ENCODE results near the gene CTDP1. TPM values are rescaled to one million over a fixed set of nuclear protein-coding genes. Genes with fewer than 3 reads are reported as not detected.

The CTDP1 gene
- total RNA-seq, 4 donors from 2014 or later: 33.9 to 42.2 (median 38.9) TPM

- DNase-seq (ENCODE audit: low spot score in 2 of 2): no peak
- 70 to 82% methylated on average over 6 of the region's 6 CpGs for WGBS, 2 donors
- no peak for TF ChIP-seq CTCF (IDR thresholded peaks at IDR 0.05)
- no peak for TF ChIP-seq POLR2A (IDR thresholded peaks at IDR 0.05)
- H3K4me3 ChIP-seq (ENCODE audit: low read depth, poor library complexity, severe bottlenecking): no peak overlapping the region
- intact Hi-C loops (cut with DNase I; ENCODE audit: low total_unique reads): loop anchor here (5.0 kb wide), 1 partner anchor 260 kb away; no protein-coding TSS in a partner anchor
These were observed 37.0 kb upstream of the CTDP1 start for GRCh38 chr18:79642626-79643025.

- no peak for TF ChIP-seq CTCF (IDR thresholded peaks at IDR 0.05)
- no peak for TF ChIP-seq POLR2A (IDR thresholded peaks at IDR 0.05)
- intact Hi-C loops (cut with DNase I; ENCODE audit: low total_unique reads): loop anchor here (5.0 kb wide), 1 partner anchor 261 kb away; no protein-coding TSS in a partner anchor
- 73 to 77% methylated on average over 27 of the region's 27 CpGs for WGBS, 2 donors
- DNase-seq (ENCODE audit: low spot score in 2 of 2): no peak
- no peak overlapping the region for H3K4me3 ChIP-seq (ENCODE audit: low read depth, poor library complexity, severe bottlenecking)
These were observed 36.3 kb upstream of the CTDP1 start for GRCh38 chr18:79643054-79643984.

GRCh38 chr18:79644006-79644665 is 35.5 kb upstream of the CTDP1 start:
- TF ChIP-seq POLR2A (IDR thresholded peaks at IDR 0.05) (no peak), CTCF (IDR thresholded peaks at IDR 0.05) (peak in 2 of 3 donors; percentile 45 to 56)
- intact Hi-C loops (cut with DNase I; ENCODE audit: low total_unique reads): loop anchor here (5.0 kb wide), 1 partner anchor 262 kb away; no protein-coding TSS in a partner anchor
- WGBS, 2 donors: 9 to 11% methylated on average over 22 of the region's 22 CpGs
- no peak overlapping the region for H3K4me3 ChIP-seq (ENCODE audit: low read depth, poor library complexity, severe bottlenecking)
- no peak for DNase-seq (ENCODE audit: low spot score in 2 of 2)

GRCh38 chr18:79644666-79645057 is 34.9 kb upstream of the CTDP1 start:
- no peak for TF ChIP-seq CTCF (IDR thresholded peaks at IDR 0.05)
- no peak for TF ChIP-seq POLR2A (IDR thresholded peaks at IDR 0.05)
- no peak overlapping the region for H3K4me3 ChIP-seq (ENCODE audit: low read depth, poor library complexity, severe bottlenecking)
- DNase-seq (ENCODE audit: low spot score in 2 of 2): no peak
- intact Hi-C loops (cut with DNase I; ENCODE audit: low total_unique reads): loop anchor here (5.0 kb wide), 1 partner anchor 262 kb away; no protein-coding TSS in a partner anchor
- 58 to 70% methylated on average over 9 of the region's 9 CpGs for WGBS, 2 donors

GRCh38 chr18:79645291-79645983 is 34.2 kb upstream of the CTDP1 start:
- WGBS, 2 donors: 84 to 87% methylated on average over 21 of the region's 21 CpGs
- intact Hi-C loops (cut with DNase I; ENCODE audit: low total_unique reads): no loop called here
- TF ChIP-seq CTCF (IDR thresholded peaks at IDR 0.05): no peak
- no peak for TF ChIP-seq POLR2A (IDR thresholded peaks at IDR 0.05)
- no peak for DNase-seq (ENCODE audit: low spot score in 2 of 2)
- no peak overlapping the region for H3K4me3 ChIP-seq (ENCODE audit: low read depth, poor library complexity, severe bottlenecking)

Measured in lower leg skin (tissue), 4 donors.